Transverse colon (tissue), 4 donors: ENCODE results near the gene CCDC137. TPM values are rescaled to one million over a fixed set of nuclear protein-coding genes. Genes with fewer than 3 reads are reported as not detected.

ENCODE experiments used
- DNase-seq: peaks from one replicate; pipeline ENCODE4 v3.0.0-alpha.2; 2019
- H3K27ac ChIP-seq, 4 donors: fragments of 200-600 bp; sonication (generic); 2 replicates each; pipeline ENCODE4 v1.5.1; 2016 to 2018; ENCODE audit warnings: inconsistent platforms in 4 of 4
- H3K27me3 ChIP-seq: fragments of 200-600 bp; sonication (generic); 2 replicates; pipeline ENCODE4 v1.5.1; 2017; ENCODE audit warnings: inconsistent platforms
- H3K36me3 ChIP-seq, 4 donors: fragments of 200-600 bp; sonication (generic); 2 replicates each; pipeline ENCODE4 v1.5.1; 2017 to 2019; ENCODE audit warnings: inconsistent platforms in 4 of 4
- H3K4me1 ChIP-seq, 4 donors: fragments of 200-600 bp; sonication (generic); 2 replicates each; pipeline ENCODE4 v1.5.1; 2017 to 2020; ENCODE audit warnings: inconsistent platforms in 4 of 4
- H3K4me3 ChIP-seq, 4 donors: fragments of 200-600 bp; sonication (generic); 1 replicate in 1 of 4; 2 replicates in 3 of 4; pipeline versions ENCODE4 v1.5.1 to v1.6.1; 2017 to 2019; ENCODE audit warnings: inconsistent platforms in 4 of 4
- H3K9me3 ChIP-seq, 2 donors: fragments of 200-600 bp; sonication (generic); 2 replicates each; pipeline ENCODE4 v1.5.1; 2017 to 2019; ENCODE audit warnings: inconsistent platforms in 2 of 2
- EP300 ChIP-seq: sonication (generic); formaldehyde crosslinking; IDR thresholded peaks from one replicate; pipeline ENCODE4 v1.6.1; 2017; ENCODE audit warnings: antibody characterized with exemption, low read depth
- POLR2A ChIP-seq: fragments of 450-650 bp; IDR thresholded peaks from one replicate; pipeline ENCODE4 v1.6.1; 2016; ENCODE audit warnings: antibody characterized with exemption, mild to moderate bottlenecking, moderate library complexity
- POLR2AphosphoS5 ChIP-seq, 3 donors: sonication (generic); formaldehyde crosslinking; IDR thresholded peaks; one replicate each; pipeline ENCODE4 v1.6.1; 2016; ENCODE audit warnings: antibody characterized with exemption in 3 of 3
- WGBS, 2 donors: methylation state at CpG; one replicate each; pipeline ENCODE4 v1.1.5; 2018; ENCODE audit warnings: low coverage in 1 of 2; 5-methylcytosine and 5-hydroxymethylcytosine counted together
- in situ Hi-C, 4 donors: fragments of 200-750 bp; cut with MboI; loops; one replicate each; pipeline versions ENCODE4 v1.15.0 to v1.15.1; 2017; ENCODE audit warnings: low sequenced_read_pairs in 3 of 4, low pct_ligation_motif_present in 1 of 4, low pct_unique_long_range_greater_than_20kb in 1 of 4
- intact Hi-C: fragments of 100-400 bp; cut with DNase I; formaldehyde crosslinking; loops from one replicate; pipeline ENCODE4 v1.15.1; 2023; ENCODE audit warnings: low total_unique reads
- total RNA-seq, 4 donors: library from RNA; depleted of rRNA; stranded (reverse); fragments of >200 nt; gene quantifications; one replicate each; pipeline ENCODE4 v1.1.0, GENCODE V29; 2016
- TF ChIP-seq, protein P1 (sequence below), 5 experiments: fragments of 200-600 bp in 3 of 5; fragments of 450-650 bp in 2 of 5; sonication (generic) in 3 of 5; IDR thresholded peaks; 1 replicate in 2 of 5; 2 replicates in 3 of 5; pipeline ENCODE4 v1.5.1; 2016 to 2017; ENCODE audit warnings: antibody characterized with exemption in 5 of 5, inconsistent platforms in 3 of 5, mild to moderate bottlenecking in 2 of 5, moderate library complexity in 1 of 5

CCDC137 gene
- total RNA-seq, 4 donors from 2014 or later = 7.6 to 21.3 (median 13.5) TPM

DNA sequence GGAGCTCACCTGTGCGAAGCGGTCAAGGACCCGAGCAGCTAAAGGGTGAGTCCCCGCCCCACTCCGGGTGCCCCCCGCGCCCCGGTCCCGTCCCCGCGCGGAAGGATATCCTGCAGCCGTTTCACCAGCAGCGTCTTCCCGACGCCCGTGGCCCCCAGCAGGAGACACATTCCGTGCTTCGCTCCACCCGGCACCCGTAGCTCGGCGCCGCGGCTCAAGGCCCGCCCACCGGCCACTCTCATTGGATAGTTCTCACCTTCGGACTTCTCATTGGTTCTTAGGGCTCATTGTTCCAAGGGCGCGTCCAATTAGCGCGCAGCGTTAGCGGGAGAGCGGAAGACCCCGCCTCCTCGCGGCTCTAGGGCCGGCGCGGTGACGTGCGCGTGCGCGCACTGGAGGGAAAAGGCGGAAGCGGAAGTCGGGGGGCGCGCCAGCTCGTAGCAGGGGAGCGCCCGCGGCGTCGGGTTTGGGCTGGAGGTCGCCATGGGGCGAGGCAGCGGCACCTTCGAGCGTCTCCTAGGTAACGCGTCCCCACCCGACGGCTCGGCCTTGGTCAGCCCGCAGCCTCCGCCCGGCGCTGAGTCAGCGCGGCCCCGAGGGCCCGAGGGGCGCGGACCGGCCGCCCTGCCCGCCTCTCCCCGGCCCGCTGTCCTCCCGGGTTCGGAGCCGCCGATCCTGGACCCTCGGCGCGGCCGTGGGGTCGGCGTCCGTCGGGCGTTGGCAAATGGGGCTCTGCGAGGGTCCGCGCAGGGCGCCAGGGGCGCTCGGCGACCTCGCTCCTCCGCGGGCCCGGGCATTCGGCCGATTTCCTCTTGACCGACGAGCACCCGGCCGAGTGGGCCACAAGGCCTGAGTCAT, 17.3 kb downstream of the CCDC137 start, which contains the start of the genes ARL16 and HGS:
TSS of gene ARL16 (minus strand) at position 214 of the 858 bp plus-strand sequence. CDS start at position 170, 44 bp downstream.
TSS of gene HGS (plus strand) at position 428 of the 858 bp plus-strand sequence. CDS start at position 484, 56 bp downstream.
- H3K36me3 ChIP-seq = peaks cover 0 to 11% (median 3%) of the 10 kb centered on the region in 4 donors
- 1% methylated on average over 78 of the region's 112 CpGs; no CpG with 5 or more reads in 1 of the 2 donors for WGBS, 2 donors

GRCh38 chr17:81684442-81684911, 17.9 kb downstream of the CCDC137 start:
- WGBS, 2 donors = 3% methylated on average over 16 of the region's 16 CpGs; no CpG with 5 or more reads in 1 of the 2 donors
- peak overlapping the region; percentile 95 to 99 (median 98) for H3K4me3 ChIP-seq
- peaks cover 0 to 17% (median 4%) of the 10 kb centered on the region in 4 donors for H3K36me3 ChIP-seq
- no peaks in the 10 kb centered on the region for H3K27me3 ChIP-seq
- peaks cover 19 to 28% (median 21%) of the 10 kb centered on the region in 4 donors for H3K4me1 ChIP-seq
- DNase-seq = peak; percentile 25
- H3K9me3 ChIP-seq = no peaks in the 10 kb centered on the region
- TF ChIP-seq POLR2A (no peak), EP300 (no peak), POLR2AphosphoS5 (IDR thresholded peaks at IDR 0.05) (no peak)
- TF ChIP-seq, protein P1, sequence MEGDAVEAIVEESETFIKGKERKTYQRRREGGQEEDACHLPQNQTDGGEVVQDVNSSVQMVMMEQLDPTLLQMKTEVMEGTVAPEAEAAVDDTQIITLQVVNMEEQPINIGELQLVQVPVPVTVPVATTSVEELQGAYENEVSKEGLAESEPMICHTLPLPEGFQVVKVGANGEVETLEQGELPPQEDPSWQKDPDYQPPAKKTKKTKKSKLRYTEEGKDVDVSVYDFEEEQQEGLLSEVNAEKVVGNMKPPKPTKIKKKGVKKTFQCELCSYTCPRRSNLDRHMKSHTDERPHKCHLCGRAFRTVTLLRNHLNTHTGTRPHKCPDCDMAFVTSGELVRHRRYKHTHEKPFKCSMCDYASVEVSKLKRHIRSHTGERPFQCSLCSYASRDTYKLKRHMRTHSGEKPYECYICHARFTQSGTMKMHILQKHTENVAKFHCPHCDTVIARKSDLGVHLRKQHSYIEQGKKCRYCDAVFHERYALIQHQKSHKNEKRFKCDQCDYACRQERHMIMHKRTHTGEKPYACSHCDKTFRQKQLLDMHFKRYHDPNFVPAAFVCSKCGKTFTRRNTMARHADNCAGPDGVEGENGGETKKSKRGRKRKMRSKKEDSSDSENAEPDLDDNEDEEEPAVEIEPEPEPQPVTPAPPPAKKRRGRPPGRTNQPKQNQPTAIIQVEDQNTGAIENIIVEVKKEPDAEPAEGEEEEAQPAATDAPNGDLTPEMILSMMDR (IDR thresholded peaks at IDR 0.05) = no peak
- H3K27ac ChIP-seq = peak overlapping the region; percentile 79 to 94 (median 92)
- in situ Hi-C loops (no loop called here), intact Hi-C loops (no loop called here)

More for the DNA sequence above, 17.3 kb downstream of the CCDC137 start, which contains the start of the genes ARL16 and HGS:
- Histone ChIP-seq H3K4me1 (peaks cover 19 to 28% (median 21%) of the 10 kb centered on the region in 4 donors), H3K27ac (peak within 1 kb of the TSS; percentile 79 to 94 (median 92)), H3K9me3 (no peaks in the 10 kb centered on the region), H3K4me3 (peak within 1 kb of the TSS; percentile 95 to 99 (median 98)), H3K27me3 (no peaks in the 10 kb centered on the region)
- TF ChIP-seq EP300 (no peak), POLR2AphosphoS5 (IDR thresholded peaks at IDR 0.05) (peak; percentile 68 to 87 (median 85)), POLR2A (peak; percentile 75)
- TF ChIP-seq, protein P1 (IDR thresholded peaks at IDR 0.05) = no peak
- DNase-seq = peak; percentile 99
- intact Hi-C loops = no loop called here
- in situ Hi-C loops = no loop called here

DNA sequence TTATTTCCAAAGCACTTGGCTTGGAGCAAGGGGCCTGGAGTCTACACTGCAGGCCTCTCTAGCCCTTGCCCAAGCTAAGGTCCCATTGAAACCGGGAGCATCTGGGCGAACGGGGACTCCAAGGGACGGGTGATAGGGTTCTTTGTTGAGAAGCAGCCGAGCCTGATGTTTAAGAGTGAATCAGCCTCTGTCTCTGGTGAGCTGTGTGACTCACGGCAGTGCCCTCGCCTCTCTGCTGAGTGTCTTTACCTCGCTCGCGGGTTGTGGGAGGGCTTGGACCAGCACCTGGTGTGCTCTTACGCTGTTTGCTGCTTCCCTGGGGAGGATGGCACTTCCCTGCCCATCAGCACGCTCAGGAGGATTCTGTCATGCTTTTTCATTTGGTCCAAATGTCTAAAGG, 18.6 kb downstream of the CCDC137 start:
- Histone ChIP-seq H3K36me3 (peaks cover 0 to 20% (median 7%) of the 10 kb centered on the region in 4 donors), H3K27ac (peak overlapping the region in 2 of 4 donors; percentile 90 to 94), H3K4me3 (peak overlapping the region in 3 of 4 donors; percentile 98 to 99 (median 99)), H3K4me1 (peaks cover 19 to 28% (median 21%) of the 10 kb centered on the region in 4 donors), H3K27me3 (no peaks in the 10 kb centered on the region), H3K9me3 (no peaks in the 10 kb centered on the region)
- intact Hi-C loops = no loop called here
- WGBS, 2 donors = 66% methylated on average over 12 of the region's 12 CpGs; no CpG with 5 or more reads in 1 of the 2 donors
- no peak for DNase-seq
- TF ChIP-seq POLR2A (no peak), EP300 (no peak), POLR2AphosphoS5 (IDR thresholded peaks at IDR 0.05) (no peak)
- TF ChIP-seq, protein P1 (IDR thresholded peaks at IDR 0.05) = no peak
- in situ Hi-C loops = no loop called here

- in situ Hi-C loops (no loop called here), intact Hi-C loops (loop anchor here (2.0 kb wide), 1 partner anchor 48 kb away; no protein-coding TSS in a partner anchor)
- no peak for TF ChIP-seq POLR2A
- TF ChIP-seq POLR2AphosphoS5 (IDR thresholded peaks at IDR 0.05) = no peak
- TF ChIP-seq, protein P1 (IDR thresholded peaks at IDR 0.05) = no peak
- TF ChIP-seq EP300 = no peak
- Histone ChIP-seq H3K4me1 (peaks cover 19 to 28% (median 21%) of the 10 kb centered on the region in 4 donors), H3K27me3 (no peaks in the 10 kb centered on the region), H3K9me3 (no peaks in the 10 kb centered on the region), H3K36me3 (peaks cover 0 to 32% (median 8%) of the 10 kb centered on the region in 4 donors), H3K4me3 (no peak overlapping the region), H3K27ac (no peak overlapping the region)
- DNase-seq = no peak
- WGBS, 2 donors = 88% methylated on average over 16 of the region's 20 CpGs; no CpG with 5 or more reads in 1 of the 2 donors
These were observed 20.1 kb downstream of the CCDC137 start for GRCh38 chr17:81686614-81687013.
